HEK293T (cell line): ENCODE results near the gene CHKA.

ENCODE experiments used
- CTCF ChIA-PET: fragments of 350-600 bp; formaldehyde crosslinking; extraction: SDS; loops from one replicate; lab custom pipeline; 2021; ENCODE audit warnings: antibody characterized with exemption, inconsistent platforms; lab: Yijun Ruan, JAX
- POLR2A ChIA-PET: fragments of 350-600 bp; formaldehyde crosslinking; extraction: SDS; loops from one replicate; lab custom pipeline; 2020; ENCODE audit warnings: antibody characterized with exemption, inconsistent platforms; lab: Yijun Ruan, JAX
- DNase-seq: peaks from one replicate; pipeline ENCODE4 v3.0.0; 2012; ENCODE audit warnings: mixed read lengths; ENCODE audit errors: extremely low spot score
- ARNT ChIP-seq: fragments of 450-650 bp; IDR thresholded peaks from 2 replicates; pipeline ENCODE4 v1.6.1; 2017; ENCODE audit warnings: mild to moderate bottlenecking
- BHLHE40 ChIP-seq: fragments of 450-650 bp; IDR thresholded peaks from 2 replicates; pipeline ENCODE4 v1.6.1; 2016; ENCODE audit warnings: mild to moderate bottlenecking, moderate library complexity, borderline replicate concordance
- CTBP1 ChIP-seq: fragments of 450-650 bp; IDR thresholded peaks from 2 replicates; pipeline ENCODE4 v1.6.1; 2016; ENCODE audit warnings: borderline replicate concordance
- ELF4 ChIP-seq: fragments of 450-650 bp; IDR thresholded peaks from 2 replicates; pipeline ENCODE4 v1.6.1; 2017; ENCODE audit warnings: antibody characterized with exemption
- FOXA1 ChIP-seq: fragments of 450-650 bp; IDR thresholded peaks from 2 replicates; pipeline ENCODE4 v1.6.1; 2016; ENCODE audit warnings: mild to moderate bottlenecking
- FOXK2 ChIP-seq: fragments of 450-650 bp; IDR thresholded peaks from 2 replicates; pipeline ENCODE4 v1.6.1; 2016; ENCODE audit warnings: mild to moderate bottlenecking
- FOXM1 ChIP-seq: fragments of 450-650 bp; IDR thresholded peaks from 2 replicates; pipeline ENCODE4 v1.6.1; 2017; ENCODE audit warnings: mild to moderate bottlenecking, borderline replicate concordance
- HDGF ChIP-seq: fragments of 450-650 bp; IDR thresholded peaks from 2 replicates; pipeline ENCODE4 v1.6.1; 2017; ENCODE audit warnings: antibody characterized with exemption, borderline replicate concordance
- L3MBTL2 ChIP-seq: fragments of 450-650 bp; conservative IDR thresholded peaks from 2 replicates; pipeline ENCODE4 v1.6.1; 2016; ENCODE audit warnings: mild to moderate bottlenecking
- LEF1 ChIP-seq: fragments of 450-650 bp; IDR thresholded peaks from 2 replicates; pipeline ENCODE4 v1.6.1; 2017; ENCODE audit warnings: mild to moderate bottlenecking, borderline replicate concordance
- NFRKB ChIP-seq: fragments of 450-650 bp; IDR thresholded peaks from 2 replicates; pipeline ENCODE4 v1.6.1; 2016; ENCODE audit warnings: mild to moderate bottlenecking, moderate library complexity
- SP1 ChIP-seq: fragments of 450-650 bp; IDR thresholded peaks from 2 replicates; pipeline ENCODE4 v1.6.1; 2017
- SUZ12 ChIP-seq: fragments of 450-650 bp; IDR thresholded peaks from 2 replicates; pipeline ENCODE4 v1.6.1; 2016; ENCODE audit warnings: mild to moderate bottlenecking
- TARDBP ChIP-seq: fragments of 450-650 bp; IDR thresholded peaks from 2 replicates; pipeline ENCODE4 v1.6.1; 2016
- ZNF384 ChIP-seq: fragments of 450-650 bp; IDR thresholded peaks from 2 replicates; pipeline ENCODE4 v1.6.1; 2016
- TF ChIP-seq, protein P1 (sequence below): fragments of 450-650 bp; IDR thresholded peaks from 2 replicates; pipeline ENCODE4 v1.6.1; 2016

CHKA gene

DNA sequence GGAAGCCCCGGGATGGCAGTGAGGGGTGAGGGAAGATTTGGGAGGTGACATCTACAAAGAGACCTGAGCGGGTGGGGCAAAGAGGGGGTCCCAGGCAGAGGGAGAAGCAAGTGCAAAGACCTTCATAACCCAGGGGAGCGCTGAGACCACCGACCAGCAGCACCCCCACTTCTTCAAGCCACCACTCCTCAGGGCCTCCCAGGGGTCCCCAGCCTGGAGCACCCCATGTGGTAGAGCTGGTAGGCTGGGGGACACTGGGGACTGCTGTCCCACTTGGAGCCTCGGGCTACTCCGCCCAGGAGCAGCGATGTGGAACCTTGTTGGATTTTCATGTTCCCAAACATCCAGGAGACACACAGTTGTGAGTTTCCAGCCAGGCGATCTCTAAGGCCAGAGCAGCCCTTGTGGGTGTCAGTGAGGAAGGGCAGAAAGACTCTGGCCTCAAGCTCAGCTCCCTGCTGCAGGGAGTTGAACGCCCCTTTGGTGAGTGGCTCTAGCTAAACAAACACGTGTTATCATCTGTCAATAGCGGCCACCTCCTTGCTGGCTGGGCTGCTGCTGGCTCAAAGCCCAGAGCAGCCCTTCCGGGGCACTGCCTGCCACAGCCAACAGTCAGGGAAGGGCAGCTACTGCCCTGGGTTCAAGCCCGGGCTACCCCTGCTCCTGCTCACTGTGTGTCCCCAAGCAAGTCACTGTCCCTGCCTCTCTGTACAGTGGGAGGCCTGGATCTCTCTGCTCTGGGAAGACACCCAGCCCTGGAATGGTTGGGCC is 25.7 kb upstream of the CHKA start:
- TF ChIP-seq TARDBP (no peak), ELF4 (no peak), ARNT (no peak), LEF1 (no peak), FOXM1 (no peak), SUZ12 (no peak), FOXA1 (no peak), SP1 (no peak), ZNF384 (no peak), L3MBTL2 (no peak), BHLHE40 (no peak), FOXK2 (no peak), NFRKB (no peak), HDGF (no peak), CTBP1 (no peak)
- TF ChIP-seq, protein P1, sequence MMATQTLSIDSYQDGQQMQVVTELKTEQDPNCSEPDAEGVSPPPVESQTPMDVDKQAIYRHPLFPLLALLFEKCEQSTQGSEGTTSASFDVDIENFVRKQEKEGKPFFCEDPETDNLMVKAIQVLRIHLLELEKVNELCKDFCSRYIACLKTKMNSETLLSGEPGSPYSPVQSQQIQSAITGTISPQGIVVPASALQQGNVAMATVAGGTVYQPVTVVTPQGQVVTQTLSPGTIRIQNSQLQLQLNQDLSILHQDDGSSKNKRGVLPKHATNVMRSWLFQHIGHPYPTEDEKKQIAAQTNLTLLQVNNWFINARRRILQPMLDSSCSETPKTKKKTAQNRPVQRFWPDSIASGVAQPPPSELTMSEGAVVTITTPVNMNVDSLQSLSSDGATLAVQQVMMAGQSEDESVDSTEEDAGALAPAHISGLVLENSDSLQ = no peak
- ChIA-PET POLR2A (interaction anchor here (1.1 kb wide), 1 partner anchor 29 kb away, joined by 3 read pairs; no protein-coding TSS in a partner anchor), CTCF (interaction anchor here (0.9 to 1.1 kb wide), 2 partner anchors 18 to 62 kb away, joined by 3 read pairs; no protein-coding TSS in a partner anchor)
- DNase-seq = peak; percentile 51

DNA sequence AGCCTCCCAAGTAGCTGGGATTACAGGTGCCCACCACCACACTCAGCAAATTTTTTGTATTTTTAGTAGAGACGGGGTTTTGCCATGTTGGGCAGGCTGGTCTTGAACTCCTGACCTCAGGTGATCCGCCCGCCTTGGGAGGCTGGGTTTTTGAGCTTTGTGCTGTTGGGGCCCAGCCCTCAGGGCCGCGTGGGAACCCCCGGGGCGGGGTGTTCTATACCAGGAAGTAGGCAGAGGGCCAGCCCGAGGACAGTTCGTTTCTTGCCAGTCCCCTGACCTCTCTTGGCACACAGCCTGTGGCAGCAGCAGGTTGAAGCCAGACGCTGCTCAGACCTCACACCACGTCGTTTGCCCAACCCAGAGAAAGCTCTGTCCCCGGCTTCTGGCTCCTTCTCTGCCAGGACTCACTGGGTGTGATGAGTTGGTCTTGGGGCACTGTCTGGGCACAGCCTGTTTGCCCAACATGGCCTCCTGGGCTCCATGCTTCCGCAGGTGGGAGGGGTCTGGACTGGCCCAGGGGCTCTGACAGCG is 24.9 kb upstream of the CHKA start:
- TF ChIP-seq FOXK2 (no peak), ELF4 (no peak), TARDBP (no peak), FOXM1 (no peak), NFRKB (no peak), ZNF384 (no peak), SP1 (no peak), HDGF (no peak), ARNT (no peak), SUZ12 (no peak), LEF1 (no peak)
- POLR2A ChIA-PET = no interaction called here
- DNase-seq = no peak
- CTCF ChIA-PET = interaction anchor here (0.9 to 1.1 kb wide), 2 partner anchors 19 to 63 kb away, joined by 3 read pairs; no protein-coding TSS in a partner anchor

DNA sequence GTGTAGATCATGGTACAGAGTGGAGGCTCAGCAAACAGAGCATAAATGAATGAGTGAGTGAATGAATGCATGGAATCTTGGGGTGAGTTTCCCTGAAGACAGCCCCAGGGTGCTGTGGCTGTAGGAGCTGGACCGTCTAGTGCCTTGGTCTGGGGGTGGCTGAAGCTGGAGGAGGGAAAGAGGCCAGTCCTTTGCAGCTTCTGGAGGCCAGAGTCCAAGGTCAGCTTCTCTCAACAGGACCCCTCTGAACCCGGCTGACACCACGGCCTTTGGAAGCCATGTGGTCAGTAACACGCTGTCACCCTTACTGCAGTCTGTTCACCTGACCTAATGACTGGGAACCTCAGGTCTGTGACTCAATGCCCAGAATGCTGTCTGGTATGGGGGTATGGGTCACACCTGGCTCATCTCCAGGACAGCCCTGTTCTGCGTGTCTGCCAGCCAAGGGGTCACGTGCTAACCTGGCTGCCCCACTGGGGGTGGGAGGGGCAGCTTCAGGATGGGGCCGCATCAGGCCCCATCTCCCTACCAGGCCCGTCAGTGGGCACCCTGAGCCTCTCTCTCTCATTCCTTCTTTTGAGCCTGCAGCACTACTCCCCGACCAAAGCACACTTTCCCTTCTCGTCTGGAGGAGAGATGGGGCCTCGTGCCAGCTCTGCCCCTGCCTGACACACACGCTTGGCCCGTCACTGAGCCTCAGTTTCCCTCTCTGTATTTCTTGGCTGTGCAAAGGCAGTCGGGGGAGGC is 24.1 kb upstream of the CHKA start:
- TF ChIP-seq ELF4 (no peak), CTBP1 (no peak), L3MBTL2 (no peak), NFRKB (no peak), SP1 (no peak), TARDBP (no peak), BHLHE40 (no peak), LEF1 (no peak), ZNF384 (no peak), FOXM1 (no peak), SUZ12 (no peak), HDGF (no peak), FOXA1 (no peak), ARNT (no peak), FOXK2 (no peak)
- TF ChIP-seq, protein P1 = no peak
- ChIA-PET POLR2A (no interaction called here), CTCF (no interaction called here)
- DNase-seq = no peak

DNA sequence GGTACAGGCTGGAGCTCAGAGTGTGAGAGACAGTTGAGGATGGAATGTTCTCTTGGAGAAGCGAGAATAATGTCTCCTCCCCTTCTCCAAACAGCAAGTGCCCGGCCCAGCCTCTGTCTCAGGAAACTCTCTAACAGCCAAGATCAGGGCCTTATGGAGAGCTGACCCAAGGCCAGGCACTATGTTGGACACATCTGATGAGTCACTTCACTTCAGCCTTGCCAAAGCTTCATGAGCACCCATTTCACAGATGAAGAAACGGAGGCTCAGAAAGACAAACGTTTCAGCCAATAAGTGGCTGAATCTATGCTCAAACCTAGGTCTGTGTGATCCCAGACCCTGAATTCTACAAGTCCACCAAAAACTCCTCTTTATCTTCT is 22.1 kb upstream of the CHKA start:
- POLR2A ChIA-PET = no interaction called here
- DNase-seq = no peak
- CTCF ChIA-PET = no interaction called here
- TF ChIP-seq, protein P1 = no peak
- TF ChIP-seq SP1 = no peak
- TF ChIP-seq NFRKB = no peak
- no peak for TF ChIP-seq HDGF
- TF ChIP-seq SUZ12 = no peak
- no peak for TF ChIP-seq BHLHE40
- TF ChIP-seq FOXK2 = no peak
- TF ChIP-seq TARDBP = no peak
- no peak for TF ChIP-seq LEF1
- TF ChIP-seq CTBP1 = no peak
- TF ChIP-seq FOXM1 = no peak
- TF ChIP-seq ZNF384 = no peak
- TF ChIP-seq L3MBTL2 = no peak
- no peak for TF ChIP-seq ARNT
- no peak for TF ChIP-seq FOXA1
- no peak for TF ChIP-seq ELF4
